ENCODE measurements around the gene EBP.
"Not testable (repeated sequence)": the region's sequence is repeated elsewhere in the genome, so short reads cannot be mapped to it uniquely, and the experiment has no call there.

Gene EBP

DNA sequence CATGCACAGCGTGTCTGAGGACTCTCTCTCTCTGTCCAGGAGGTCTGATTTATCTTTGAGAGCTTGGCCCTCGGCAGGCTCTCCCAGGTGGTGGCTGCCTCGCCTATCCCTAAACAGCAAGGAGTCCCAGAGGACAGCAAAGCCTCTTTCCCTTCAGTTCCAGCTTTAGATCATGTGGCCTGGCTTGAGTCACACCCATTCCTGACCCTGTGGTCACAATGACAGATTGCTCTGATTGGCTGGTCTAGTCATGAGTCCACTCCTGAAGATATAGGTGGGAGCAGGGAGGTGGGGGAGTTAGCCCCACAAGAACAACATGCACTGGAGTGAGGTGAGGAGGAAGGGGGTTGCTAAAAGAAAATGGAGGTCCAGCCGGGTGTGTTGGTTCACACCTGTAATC is 24.9 kb upstream of the EBP start:
- no peak for DNase-seq

DNA sequence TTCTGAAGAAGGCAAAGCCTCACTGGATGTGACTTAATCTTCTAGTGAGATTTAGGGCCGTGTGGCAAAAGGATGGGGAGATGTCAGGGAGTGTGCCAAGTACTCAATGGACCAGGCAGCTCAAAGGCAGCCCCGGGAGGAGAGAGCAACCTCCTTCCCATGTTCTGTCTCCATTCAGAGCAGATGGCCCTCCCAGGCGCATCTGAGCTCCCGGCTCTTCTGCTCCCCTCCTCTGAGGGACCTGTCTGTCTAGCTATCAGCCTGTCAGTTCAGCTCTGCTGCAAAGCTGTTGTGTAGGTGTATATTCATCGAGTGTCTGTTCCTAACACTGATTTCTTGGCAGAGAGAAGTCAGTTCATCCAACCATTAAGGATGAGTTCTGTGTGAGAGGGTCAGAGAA is 23.7 kb upstream of the EBP start:
- DNase-seq: no peak

- DNase-seq: no peak
These were observed 23.2 kb upstream of the EBP start for GRCh38 chrX:48498374-48498809.

DNA sequence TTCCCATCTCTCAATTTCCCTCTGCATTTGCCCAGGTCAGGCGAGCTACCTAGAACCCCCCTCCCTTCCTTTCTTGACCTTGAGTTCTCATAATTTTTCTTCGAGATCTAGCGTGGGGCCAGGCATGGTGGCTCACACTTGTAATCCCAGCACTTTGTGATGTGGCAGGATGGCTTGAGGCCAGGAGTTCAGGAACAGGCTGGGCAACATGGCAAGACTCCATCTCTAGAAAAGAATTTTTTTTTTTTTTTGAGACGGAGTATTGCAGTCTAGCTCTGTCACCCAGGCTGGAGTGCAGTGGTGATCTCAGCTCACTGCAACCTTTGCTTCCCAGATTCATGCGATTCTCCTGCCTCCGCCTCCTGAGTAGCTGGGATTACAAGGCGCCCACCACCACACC is 17.3 kb upstream of the EBP start:
- DNase-seq: no peak

DNA sequence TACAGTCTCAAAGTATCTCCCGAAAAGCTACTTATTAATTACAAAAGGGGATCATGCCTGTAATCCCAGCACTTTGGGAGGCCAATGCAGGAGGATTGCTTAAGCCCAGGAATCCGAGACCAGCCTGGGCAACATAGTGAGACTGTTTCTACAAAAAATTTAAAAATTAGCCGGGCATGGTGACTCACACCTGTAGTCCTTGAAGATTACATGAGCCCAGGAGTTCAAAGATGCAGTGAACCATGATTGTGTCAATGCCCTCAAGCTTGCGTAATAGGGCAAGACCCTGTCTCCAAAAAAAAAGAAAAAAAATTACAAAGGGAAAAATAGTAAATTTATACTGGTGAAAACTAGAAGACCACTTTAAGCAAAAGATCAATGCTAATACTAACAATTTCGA is 16.1 kb upstream of the EBP start:
- DNase-seq: no peak

- DNase-seq: no peak
These were observed 14.4 kb upstream of the EBP start for GRCh38 chrX:48507246-48507645.

DNA sequence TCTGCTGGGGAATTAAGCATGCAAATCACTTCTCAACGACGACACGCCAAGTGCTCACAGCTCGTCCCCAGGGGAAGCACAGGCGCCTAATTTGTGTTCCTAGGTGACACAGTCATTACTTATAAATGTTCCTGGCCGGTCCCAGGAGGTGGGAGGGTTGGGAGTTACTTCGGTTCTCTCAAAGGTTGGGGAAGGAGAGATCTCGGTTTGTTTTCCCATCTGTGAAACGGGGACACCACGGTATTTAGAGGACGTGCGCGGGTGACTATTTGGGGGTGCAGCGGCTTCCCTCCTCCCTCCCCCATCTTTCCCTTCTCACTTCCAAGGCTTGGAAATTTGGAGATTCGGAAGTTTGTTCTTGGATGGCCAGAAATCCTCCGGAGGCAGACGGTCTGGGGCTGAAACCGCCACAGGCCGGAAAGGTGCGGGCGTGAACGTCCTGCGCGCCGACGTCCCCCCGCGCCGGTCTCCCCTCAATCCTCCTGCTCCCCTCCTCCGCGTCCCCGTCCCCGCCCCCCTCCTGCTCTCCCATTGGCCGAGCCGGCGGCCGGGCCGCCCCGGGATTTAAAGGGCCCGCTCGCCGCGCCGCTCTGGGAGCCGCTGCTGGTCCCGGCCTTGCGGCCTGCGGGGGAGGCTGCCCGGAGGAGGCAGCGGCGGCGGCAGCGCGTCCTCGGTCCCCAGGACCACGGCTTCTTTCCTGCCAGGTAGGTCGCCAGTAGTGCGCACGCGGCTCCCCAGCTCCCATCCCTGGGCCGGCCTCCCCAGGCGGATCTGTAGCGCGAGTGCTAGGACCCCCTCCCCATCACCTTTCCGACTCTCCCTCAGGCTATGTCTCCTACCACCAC is 13.0 kb upstream of the EBP start, which contains the start of gene PORCN:
Gene PORCN, plus strand, starts transcription at position 593 of the 845 bp plus-strand sequence. CDS start 829 bp downstream, outside the sequence.
- DNase-seq: peak; percentile 81

- DNase-seq: peak; percentile 11
These were observed 12.4 kb upstream of the EBP start for GRCh38 chrX:48509245-48509590.

GRCh38 chrX:48509619-48510018 is 12.0 kb upstream of the EBP start:
- DNase-seq: no peak

GRCh38 chrX:48511560-48511959 is 10.0 kb upstream of the EBP start:
- DNase-seq: no peak

- DNase-seq: no peak
These were observed 9.2 kb upstream of the EBP start for GRCh38 chrX:48512371-48512935.

DNA sequence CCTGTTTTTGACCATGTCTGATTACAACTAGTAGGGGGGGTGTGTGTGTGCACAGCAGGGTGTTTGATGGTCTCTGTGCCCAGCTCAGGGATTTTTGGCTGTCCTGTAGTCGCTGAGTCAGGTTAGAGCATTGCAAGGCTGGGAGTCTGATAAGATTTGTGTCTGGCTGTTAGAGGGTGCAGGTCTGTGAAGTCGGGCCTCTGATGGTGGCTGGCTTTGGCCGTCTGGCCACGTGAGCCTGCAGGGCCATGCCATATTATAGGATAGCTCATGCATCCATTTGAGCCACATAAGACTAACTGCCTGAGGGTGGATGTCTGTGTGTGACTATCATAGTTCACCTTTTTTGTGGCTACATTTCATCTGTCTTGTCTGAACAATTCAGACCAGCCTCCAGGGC is 7.9 kb upstream of the EBP start:
- no peak for DNase-seq

DNA sequence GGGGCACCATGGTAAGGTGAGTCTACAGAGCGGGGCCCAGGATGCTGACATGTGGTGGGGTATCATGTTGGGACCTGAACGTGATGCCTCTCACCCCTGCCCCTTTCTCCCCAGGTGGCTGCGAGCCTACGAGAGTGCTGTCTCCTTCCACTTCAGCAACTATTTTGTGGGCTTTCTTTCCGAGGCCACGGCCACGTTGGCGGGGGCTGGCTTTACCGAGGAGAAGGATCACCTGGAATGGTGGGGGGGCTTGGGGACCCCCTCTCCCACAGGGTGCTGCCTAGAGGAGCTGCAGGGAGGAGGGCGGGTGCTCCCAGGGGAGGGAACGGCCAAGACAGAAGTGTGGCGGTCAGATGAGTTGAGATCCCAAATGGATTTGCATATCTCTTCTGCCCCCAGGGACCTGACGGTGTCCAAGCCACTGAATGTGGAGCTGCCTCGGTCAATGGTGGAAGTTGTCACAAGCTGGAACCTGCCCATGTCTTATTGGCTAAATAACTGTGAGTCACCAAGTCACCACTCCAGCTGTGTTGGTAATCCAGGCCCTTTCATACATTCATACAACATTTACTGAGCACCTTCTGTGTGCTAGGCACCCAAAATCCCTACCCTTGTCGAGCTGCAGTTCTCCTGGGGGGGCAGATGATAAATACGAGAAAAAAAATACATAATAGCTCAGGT is 7.3 kb upstream of the EBP start:
- DNase-seq: no peak

GRCh38 chrX:48514868-48515460 is 6.6 kb upstream of the EBP start:
- DNase-seq: no peak

- no peak for DNase-seq
These were observed 5.8 kb upstream of the EBP start for GRCh38 chrX:48515842-48516241.

DNA sequence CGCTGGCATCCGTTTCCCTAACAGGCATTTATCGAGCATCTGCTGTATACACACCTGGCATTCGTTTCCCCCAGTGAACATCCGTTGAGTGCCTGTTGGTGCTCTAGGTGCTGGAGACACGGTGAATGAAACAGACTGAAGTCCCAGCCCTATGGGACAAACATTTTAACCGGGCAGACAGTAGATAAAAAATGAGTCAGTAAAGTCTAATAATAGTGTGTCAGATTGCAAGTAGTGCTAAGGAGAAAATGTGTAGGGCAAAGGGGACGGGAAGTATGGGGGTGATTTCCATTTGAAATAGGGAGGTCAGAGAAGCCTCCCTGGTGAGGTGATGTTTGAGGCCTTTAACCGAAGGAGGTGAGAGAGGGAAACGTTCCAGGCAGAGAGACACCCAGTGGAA is 5.3 kb upstream of the EBP start:
- DNase-seq: no peak

- DNase-seq: no peak
These were observed 4.6 kb upstream of the EBP start for GRCh38 chrX:48516987-48517386.

DNA sequence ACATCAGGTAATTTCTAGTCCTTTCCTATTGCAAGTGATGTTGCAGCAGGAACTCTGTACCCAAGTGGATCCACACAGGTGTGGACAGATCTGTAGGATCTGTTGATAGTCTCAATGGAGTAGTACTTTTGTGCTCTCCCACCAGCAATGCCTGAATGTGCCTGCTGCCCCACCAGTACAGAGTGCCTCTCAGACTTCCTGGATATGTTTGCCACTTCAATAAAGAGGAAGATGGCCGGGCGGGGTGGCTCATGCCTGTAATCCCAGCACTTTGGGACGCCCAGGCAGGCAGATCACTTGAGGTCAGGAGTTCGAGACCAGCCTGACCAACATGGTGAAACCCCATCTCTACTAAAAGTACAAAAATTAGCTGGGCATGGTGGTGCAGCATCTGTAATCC is 2.1 kb upstream of the EBP start:
- not testable (repeated sequence) for DNase-seq

DNA sequence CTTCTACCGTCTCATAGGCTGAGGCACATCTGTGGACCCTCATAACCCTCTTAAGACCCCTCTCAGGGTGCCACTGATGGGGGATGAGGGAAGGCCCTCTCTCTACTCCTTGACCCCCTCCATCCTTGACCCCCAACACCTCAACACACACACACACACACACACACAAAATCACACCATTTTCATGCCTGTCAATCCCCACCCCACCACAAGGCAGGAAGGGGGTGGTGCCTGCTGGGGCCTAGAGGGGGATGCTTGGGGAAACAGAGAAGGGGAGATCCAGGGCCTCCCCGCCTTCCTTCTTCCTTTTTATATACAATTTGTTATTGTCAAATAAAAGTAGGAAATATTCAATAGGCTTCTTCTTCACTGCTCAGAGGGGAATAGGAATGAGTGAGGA is 1.2 kb upstream of the EBP start:
- no peak for DNase-seq

- DNase-seq: no peak
These were observed 644 bp upstream of the EBP start for GRCh38 chrX:48520976-48521352.

DNA sequence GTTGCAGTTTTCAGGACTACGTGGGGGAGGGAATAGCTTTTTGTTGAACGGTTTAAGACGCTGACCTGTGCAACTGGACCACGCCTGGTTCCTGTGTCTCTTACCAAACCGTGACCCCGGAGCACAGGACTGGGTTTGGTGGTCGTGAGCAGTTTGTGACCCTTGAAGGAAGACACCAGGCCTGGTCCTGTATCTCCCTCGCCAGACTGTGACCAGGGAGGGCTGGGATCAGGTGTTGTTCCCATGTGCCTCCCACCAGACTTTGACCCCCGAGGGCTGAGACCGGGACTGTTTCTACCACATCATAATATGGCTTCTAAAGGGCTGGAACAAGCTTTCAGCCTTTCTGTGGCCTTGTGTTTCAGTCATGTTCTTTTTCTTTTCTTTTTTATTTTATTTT is 683 bp downstream of the EBP start:
- no peak for DNase-seq

- DNase-seq: no peak
These were observed 2.1 kb downstream of the EBP start for GRCh38 chrX:48523682-48524081.

GRCh38 chrX:48525853-48526252 is 4.2 kb downstream of the EBP start:
- DNase-seq: not testable (repeated sequence)

DNA sequence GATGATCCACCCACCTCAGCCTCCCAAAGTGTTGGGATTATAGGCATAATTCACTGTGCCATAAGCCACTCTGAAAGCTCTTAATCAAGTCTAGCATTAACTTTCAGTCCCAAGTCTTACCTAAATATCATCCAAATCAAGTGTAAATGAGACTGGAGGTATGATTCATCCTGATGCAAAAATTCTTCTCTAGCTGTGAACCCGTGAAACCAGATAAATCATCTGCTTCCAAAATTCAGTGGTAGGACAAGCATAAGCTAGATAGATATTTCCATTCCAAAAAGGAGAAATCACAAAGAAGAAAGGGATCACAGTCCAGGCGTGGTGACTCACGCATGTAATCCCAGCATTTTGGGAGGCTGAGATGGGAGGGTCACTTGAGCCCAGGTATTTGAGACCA is 9.1 kb downstream of the EBP start:
- DNase-seq: no peak
